Measurements from ENCODE around the gene TGFB1.
A peak's percentile ranks its signal among the peaks of the same experiment; 100 is the strongest.

TGFB1 gene

DNA sequence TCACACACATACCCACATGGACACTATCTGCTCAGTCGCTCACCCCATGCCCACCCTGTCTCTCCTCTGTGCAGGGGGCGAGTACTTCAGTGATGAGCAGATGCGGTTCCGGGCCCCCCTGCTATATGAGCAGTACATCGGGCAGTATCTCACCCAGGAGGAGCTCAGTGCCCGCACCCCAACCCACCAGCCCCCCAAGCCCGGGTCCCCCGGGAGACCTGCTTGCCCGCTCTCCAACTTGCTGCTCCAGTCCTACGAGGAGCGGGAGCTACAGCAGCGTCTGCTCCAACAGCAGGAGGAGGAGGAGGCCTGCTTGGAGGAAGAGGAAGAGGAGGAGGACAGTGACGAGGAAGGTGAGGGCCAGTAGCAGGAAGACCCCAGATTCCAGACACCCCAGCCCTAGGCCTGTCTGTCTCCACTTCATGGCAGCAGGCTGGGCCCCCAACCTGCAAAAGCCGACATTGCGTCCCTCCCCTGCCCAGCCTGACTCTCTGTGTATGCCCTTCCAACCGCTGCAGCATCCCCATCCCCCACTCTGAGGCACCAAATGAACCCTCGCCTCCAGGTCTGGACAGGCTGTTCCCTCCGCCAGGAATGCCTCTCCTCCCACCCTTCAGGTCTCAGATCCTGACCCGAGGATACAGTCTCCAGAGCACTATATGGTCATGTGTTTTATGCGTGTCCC, 34.1 kb downstream of the TGFB1 start:
- no peak for FAIRE-seq

DNA sequence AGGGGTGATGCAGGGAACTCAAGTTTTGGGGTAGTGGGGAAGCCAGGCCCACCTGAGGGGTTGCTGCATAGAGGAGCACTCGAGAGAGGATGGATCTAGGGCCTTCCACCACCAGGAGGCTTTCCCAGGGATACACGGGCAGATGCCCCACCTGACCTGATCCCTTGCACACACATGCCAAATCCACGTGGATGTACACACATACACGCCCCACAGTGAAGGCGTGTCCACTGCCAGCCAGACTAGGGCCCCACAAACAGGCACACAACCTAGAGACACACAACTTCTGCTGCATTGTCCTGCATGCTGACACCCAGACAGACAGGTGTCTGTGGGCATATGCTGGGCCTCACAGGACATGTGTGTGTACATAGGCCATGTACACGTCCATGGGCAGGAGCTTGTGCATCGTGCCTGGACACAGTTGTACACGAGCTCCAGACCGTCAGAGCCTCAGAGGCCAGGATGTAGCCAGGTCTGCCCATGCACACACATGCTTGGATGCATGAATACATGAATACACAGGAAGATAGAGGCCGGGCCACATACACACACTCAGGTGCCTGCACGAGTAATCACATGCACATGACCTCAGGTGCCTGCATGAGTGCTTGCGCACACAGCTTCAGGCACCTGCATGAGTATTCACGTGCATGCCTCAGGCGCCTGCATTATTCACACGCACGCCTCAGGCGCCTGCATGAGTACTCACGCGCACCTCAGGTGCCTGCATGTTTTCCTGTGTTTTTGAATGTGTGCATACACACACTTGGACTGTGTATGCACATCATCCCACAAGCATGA, 34.8 kb downstream of the TGFB1 start:
- no peak for FAIRE-seq

DNA sequence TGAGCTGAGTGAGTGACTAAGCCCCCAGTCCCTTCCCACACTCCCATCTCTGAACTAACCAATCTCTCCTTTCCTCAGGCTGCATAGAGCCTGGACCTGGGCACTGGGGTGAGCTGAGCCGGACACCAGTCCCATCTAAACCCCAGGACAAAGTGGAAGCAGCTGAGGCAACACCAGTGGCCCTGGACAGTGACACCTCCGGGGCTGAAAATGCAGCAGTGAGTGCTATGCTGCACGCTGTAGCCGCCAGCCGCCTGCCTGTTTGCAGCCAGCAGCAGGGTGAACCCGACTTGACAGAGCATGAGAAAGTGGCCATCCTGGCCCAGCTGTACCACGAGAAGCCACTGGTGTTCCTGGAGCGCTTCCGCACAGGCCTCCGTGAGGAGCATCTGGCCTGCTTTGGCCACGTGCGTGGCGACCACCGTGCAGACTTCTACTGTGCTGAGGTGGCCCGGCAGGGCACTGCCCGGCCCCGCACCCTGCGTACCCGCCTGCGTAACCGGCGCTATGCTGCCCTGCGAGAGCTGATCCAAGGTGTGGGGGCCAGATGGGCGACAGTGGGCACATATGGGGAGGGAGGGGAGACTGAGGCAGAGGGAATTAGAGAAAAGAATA, 37.3 kb downstream of the TGFB1 start:
- no peak for FAIRE-seq

DNA sequence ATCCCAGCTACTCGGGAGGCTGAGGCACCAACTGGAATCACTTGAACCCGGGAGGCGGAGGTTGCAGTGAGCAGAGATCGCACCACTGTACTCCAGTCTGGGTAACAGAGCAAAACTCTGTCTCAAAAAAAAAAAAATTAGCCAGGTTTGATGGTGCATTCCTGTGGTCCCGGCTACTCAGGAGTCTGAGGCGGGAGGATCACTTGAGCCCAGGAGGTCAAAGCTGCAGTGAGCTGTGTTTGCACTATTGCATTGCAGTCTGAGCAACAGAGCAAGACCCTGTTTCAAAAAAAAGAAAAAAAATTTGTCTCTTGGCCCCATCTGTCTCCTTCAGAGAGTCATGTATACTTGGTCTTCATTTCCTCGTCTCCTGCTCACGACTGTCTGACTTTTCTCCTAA, 42.1 kb downstream of the TGFB1 start:
- no peak for FAIRE-seq

DNA sequence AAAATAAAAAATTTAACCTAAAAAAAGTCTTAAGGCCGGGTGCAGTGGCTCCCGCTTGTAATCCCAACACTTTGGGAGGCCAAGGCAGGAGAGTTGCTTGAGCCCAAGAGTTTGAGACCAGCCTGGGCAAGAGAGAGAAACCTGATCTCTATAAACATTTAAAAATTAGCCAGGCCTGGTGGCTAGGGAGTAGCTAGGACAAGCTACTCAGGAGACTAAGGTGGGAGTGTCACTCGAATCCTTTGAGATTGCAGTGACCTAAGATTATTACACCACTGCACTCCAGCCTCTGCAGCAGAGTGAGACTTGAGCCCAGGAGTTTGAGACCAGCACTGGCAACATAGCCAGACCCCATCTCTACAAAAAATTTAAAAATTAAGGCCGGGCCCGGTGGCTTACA, 42.6 kb downstream of the TGFB1 start:
- FAIRE-seq = no peak

DNA sequence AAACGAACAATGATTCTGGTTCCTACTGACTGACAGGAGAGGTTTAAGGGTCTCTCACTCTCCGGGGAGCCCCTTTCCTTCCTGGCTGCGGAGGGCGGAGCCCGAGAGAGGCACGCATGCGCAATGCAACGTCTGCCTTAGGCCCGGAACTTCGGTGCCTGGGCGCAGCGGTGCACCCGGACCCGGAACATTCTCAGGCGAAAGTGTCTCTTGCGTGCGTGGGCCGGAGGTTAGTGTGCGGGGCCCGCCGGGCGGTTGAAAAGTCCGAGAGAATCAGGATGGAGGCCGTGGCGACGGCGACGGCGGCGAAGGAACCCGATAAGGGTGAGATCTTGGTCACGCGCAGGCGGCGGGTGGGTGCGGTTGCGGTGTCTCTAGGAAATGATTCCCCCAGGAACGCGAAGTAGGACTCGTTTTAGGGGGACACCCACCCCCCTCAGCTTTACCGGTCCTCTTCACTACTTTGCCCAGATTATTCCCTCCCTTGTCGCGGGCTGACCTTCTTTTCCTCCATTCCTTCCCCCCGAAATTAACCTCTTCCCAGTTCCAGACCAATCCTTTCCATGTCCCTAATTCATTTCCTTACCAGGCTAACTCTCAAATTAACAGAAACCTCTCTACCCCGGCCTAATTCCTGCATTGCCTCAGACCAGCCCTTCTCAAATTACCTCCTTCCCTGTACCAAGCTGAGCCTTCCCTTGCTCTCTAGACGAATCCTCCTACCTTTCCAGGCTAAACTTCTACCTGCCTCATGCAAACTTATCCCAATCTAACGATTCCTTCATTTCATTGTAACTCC, 43.5 kb downstream of the TGFB1 start, which contains the start of gene CCDC97:
CCDC97 (plus strand) TSS at position 140 of the 799 bp plus-strand sequence; CDS start at position 279, 139 bp downstream.
- FAIRE-seq = no peak

DNA sequence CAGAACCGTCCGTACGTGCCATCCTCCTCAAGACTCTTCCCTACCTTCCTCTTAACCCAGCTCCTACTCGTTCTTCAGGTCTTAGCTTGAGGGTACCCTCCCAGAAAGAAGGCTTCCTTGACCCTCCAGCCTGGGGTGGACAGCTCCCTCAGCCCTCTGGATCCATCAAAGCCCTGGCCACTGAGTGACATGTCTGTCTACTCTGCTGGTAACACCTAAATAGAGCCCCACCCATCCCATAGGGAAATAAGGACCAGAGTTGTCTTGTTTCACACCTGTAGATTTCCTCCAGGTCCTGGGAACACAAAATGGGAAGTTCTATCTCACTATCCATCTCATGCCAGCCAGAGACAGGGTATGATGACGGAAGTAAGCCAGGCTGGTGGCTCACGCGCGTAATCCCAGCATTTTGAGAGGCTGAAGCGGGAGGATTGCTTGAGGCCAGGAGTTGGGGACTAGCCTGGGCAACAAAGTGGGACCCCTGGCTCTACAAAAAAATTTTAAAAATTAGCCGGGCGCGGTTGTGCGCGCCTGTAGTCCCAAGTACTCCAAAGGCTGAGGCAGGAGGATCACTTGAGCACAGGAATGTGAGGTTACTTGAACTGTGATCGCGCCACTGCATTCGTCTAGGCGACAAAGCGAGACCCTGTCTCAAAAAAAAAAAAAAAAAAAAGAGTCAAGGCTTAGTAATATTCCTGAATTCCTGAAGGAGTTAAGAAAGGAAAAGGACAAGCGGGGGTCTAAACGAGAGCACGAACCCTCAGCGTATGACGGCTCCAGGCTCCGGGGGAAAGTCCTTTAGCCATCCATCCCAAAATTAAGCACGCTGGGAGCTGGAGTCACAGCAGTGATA, 44.3 kb downstream of the TGFB1 start:
- no peak for FAIRE-seq

DNA sequence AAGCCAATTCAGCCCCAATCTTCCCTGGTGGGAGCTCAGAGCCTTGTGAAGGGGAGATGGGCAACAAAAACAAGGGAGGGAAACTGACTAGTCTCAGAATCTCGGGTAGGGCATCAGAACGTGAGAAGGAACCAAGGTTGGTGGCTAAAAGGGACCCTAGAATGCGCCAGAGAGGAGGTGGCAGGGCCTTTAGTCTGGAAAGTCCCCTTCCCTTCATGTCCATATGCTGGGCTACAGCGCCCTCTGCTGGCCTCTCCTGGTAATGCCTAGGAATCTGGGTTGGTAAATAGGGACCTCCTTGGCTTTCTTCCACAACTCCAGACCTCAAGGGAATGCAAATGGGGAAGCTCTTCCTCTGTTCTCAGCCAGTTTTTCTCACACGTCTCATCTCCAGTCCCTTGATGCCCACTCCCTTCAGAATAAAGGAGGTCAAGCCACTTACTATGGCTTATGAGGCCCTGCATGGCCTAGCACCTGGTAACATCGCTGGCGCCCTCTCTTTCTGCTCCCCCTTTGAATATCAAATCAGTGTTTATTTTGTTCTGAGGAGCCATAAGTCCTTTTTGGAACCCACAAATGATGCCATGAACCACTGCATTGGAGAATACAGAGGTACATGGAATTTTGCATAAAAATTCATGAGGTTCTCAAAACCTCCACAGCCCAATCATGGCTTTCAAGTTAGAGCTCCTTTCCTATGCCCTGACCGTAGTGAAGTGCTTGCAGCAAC, 45.1 kb downstream of the TGFB1 start:
- FAIRE-seq = peak; percentile 17

DNA sequence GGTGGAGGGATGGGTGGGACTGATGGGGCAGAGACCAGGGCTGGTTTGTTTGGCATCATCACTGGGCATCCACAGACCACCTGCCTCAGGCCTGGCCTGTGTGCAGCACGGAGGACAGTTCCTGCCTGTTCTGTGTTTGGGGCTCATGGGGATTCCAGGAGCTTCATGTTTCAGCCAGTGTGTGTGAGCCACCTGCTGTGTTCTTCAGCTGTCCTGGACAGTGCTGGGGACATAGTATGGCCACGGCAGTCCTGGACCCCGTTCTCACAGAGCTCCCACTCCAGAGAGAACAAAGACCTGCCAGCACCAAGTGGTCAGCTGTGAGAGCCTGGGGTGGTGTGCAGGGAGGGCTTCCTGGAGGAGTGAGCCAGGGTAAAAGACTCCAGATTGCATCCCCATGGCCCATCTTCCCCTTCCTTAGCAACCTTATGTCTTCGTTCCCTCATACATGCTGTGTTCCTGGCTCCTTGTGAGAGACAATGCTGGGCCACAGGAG, 45.7 kb downstream of the TGFB1 start:
- no peak for FAIRE-seq

DNA sequence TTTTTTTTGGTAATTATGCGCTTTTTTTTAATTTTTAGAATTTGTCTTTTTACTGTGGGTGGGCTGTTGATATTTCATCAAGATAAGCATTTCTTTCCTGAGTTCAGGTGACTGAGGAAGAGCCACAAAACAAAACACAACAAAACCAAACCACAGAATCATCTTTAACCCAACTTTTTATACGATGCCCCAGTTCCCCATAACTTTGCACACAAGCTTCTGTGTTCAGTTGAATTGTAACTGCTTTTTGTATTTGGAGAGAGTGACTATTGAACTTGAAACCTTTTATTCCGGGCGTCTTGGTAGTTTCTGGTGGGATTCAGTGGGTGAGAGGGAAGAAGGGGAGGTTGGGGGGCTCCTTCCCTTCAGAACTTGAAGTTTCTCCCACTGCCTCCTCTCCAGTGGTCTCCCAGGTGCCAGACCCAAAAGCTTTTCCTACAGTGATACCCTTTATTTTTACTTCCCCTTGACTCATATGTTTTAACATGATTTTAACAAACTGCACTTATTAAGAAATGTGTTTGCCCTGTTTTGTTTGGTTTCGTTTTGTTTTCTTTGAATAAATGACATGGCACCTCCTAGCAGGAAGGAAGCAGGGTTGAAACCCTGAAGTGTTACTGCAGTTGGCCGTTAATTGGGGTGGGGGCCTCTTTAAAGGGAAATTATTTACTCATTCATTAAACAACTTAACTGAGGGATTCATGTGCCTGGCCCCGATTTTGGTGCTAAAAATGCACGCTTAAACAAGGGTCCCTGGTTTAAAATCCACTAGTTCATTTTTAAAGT, 46.4 kb downstream of the TGFB1 start:
- no peak for FAIRE-seq

DNA sequence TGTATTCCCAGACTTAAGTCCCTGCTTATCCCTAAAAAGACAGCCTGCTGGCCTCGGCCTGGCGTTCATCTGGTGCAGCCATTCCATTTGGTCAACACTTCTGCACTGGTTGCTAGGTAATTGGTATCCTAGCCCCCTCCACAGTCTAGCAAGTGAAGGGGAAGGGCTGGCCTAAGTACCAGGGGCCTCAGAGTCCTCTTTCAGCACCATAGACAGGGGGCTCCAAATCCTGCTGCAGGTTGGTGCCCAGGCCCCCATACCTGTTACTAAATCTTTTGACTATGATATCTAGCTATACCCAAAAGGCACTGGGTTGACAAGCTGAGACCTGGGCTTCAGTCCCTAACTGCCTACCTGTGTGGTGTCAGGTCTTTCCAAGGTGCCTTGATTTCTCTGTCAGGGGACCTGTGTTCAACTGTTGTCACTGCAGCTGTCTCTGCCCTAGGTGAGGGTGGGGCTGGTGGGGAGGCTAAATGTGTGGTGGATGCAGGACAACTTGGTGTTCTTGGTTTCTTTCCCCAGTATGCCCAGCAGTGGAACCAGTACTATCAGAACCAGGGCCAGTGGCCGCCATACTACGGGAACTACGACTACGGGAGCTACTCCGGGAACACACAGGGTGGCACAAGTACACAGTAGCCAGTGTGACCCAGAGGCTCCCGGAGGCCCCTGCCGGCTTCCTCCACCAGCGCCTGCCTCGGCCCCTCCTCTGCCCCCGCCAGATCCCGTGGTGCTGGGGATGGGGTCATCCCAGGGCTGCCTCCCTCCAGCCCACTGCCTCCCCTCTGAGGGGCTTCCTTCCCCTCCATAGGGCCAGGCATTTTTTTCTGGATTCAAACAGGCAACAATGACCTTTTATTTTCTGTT, 47.6 kb downstream of the TGFB1 start:
- no peak for FAIRE-seq

DNA sequence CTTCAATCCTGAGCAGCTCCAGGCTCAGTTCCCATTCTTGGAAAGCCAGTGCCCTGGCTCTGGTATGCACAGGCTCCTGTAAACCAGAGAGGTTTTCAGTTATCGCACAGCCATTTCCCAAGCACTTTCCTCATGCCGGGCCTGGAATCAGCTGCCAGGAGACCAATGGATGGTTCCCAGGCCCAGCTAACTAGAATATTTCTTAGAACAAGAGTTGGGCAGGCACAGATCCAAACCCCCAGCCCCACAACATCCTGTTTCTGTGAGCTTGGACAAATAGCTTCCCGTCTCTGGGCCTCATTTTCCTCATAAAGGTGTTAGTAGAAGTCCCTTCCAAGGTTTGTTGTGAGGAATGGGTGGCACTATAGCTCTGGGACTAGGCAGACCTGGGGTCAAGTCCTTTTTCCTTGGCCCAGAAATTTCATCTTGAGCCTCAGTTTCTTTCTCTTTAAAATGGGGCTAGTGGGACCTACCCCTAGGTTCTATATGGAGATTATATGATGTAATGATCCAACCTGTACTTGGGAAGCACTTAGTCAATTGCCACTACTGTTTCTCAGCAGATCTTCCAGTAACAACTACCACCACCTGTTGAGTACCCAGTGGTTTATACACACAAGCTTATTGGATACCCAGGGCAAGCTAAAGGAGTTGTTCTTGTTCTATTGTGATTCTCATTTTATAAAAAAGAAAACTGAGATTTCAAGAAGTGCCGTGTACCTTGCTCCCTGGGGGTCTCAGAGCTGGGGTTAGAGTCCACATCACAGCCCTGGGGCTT, 48.8 kb downstream of the TGFB1 start:
- FAIRE-seq = no peak

DNA sequence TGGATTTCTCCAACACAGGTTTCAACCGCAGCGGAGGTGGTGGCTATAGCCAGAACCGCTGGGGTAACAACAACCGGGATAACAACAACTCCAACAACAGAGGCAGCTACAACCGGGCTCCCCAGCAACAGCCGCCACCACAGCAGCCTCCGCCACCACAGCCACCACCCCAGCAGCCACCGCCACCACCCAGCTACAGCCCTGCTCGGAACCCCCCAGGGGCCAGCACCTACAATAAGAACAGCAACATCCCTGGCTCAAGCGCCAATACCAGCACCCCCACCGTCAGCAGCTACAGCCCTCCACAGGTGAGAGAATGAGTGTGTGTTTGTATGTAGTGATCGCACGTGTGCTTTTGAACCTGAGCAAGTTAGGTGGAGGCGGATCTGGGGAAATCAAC, 49.8 kb downstream of the TGFB1 start:
- no peak for FAIRE-seq

DNA sequence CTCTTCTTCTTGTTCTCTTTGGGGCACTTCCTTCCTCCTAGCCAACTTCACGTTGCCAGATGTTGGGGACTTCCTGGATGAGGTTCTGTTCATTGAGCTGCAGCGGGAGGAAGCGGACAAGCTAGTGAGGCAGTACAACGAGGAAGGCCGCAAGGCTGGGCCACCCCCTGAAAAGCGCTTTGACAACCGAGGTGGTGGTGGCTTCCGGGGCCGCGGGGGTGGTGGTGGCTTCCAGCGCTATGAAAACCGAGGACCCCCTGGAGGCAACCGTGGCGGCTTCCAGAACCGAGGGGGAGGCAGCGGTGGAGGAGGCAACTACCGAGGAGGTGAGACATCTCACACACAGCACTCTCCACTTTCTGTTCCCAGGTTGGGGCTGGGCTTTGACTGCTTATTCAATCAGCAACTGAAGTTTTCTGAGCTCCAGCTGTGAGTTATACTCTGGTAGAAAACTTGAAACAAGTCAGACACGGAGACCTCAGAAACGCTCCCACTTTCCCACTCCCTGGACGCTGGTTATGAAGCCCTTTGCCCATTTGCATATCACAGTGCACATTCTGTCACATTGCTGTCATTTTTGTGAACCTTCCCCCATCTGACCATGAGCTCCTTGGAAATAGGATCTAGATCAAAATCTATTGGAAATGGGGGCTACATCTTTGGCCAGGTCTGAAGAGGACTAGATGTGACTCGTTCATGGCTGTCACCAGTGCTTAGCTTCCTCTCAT, 50.9 kb downstream of the TGFB1 start:
- FAIRE-seq = no peak

DNA sequence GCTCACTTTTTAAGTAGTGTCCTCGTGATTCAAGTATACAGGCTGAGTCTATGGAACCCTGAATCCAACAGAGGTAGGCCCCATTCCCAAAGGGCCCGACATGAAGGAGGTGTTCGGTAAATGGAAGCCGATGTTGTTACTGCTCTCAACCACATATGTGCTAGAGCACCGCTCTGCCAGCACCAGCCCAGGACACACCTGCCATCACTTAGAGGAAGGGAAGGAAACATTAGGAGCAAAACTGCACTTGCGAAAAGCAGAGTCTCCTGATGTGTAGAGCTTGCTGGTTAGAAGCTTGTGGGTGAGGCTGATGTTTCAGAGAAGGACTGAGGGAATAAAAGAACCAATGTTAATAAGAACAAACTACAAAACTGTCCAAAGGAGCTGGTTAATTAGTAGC, 53.2 kb downstream of the TGFB1 start:
- no peak for FAIRE-seq

DNA sequence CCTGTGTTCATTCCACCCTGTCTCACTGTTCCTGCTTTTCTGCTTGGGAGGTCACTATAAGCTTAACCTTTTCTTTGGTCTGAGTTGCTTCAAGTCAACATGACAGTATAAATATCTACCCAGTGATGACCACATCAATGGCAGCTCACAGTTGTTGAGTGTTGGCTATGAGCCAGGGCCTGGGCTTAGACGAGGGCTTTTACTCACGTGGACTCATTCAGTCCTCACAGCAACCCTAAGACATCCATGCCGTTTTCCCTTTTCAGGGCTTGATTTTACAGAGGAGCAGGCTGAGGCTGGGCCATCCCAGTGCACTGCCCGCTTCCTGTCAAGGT, 54.0 kb downstream of the TGFB1 start:
- no peak for FAIRE-seq

DNA sequence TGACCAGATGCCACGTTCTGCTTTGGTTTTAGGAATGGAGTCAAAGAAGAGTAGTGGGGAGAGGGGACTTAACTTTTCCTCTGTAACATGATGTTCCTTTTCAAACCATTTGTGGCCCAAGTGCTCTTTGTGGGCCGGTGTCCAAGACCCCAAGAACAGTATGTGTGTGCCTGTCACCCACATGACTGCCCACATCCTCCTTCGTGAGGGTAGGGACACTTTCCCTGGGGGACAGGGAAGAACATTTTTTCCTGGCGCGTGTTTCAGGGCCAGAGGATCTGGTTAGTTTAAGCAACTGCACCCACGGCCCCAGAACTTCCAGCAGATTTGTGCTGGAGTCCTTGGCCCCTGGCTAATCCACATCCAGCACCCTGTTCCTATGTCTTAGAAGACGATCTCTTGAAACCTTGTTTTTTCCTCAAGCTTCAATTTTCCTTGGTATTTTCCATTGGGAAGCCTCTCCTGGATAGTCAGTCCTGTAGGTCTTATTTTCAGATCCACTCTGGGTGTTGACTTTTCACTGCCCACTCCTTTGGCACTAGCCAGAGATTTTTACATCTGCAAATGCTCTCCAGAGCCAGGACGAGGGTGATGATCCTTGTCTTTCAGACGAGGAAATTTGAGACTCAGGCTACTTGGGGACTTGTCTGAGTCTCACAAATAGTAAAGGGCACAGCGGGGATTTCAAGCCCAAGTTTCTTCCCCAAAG, 54.5 kb downstream of the TGFB1 start:
- no peak for FAIRE-seq

Data from TTC549 (cell line).